Measurements from ENCODE around the gene FCHSD2.
A peak's percentile ranks its signal among the peaks of the same experiment; 100 is the strongest.
"Not testable (repeated sequence)": the region's sequence is repeated elsewhere in the genome, so short reads cannot be mapped to it uniquely, and the experiment has no call there.

Gene FCHSD2

GRCh38 chr11:72808331-72808798 is 333.8 kb downstream of the FCHSD2 start:
- TF ChIP-seq POLR2A (IDR thresholded peaks at IDR 0.05; ENCODE audit: extremely low read depth, insufficient read length) (no peak), CTCF (IDR thresholded peaks at IDR 0.05; ENCODE audit: low read depth, low read length) (no peak), MAX (IDR thresholded peaks at IDR 0.05; ENCODE audit: low read depth, low read length) (no peak), MYC (IDR thresholded peaks at IDR 0.05; ENCODE audit: low read depth, low read length) (no peak)
- DNase-seq (ENCODE audit: low read depth) = no peak
- H3K4me3 ChIP-seq (ENCODE audit: low read depth, low read length) = no peak overlapping the region

GRCh38 chr11:72807792-72808191 is 334.3 kb downstream of the FCHSD2 start:
- no peak for TF ChIP-seq MYC (IDR thresholded peaks at IDR 0.05; ENCODE audit: low read depth, low read length)
- no peak overlapping the region for H3K4me3 ChIP-seq (ENCODE audit: low read depth, low read length)
- DNase-seq (ENCODE audit: low read depth) = peak; percentile 89

- peak; percentile 82 for DNase-seq (ENCODE audit: low read depth)
- H3K4me3 ChIP-seq (ENCODE audit: low read depth, low read length) = no peak overlapping the region
Measured at GRCh38 chr11:72807021-72807693, 335.0 kb downstream of the FCHSD2 start.

GRCh38 chr11:72806378-72806777 is 335.7 kb downstream of the FCHSD2 start:
- not testable (repeated sequence) for DNase-seq (ENCODE audit: low read depth); H3K4me3 ChIP-seq (ENCODE audit: low read depth, low read length)

More at GRCh38 chr11:72807021-72807693, 335.0 kb downstream of the FCHSD2 start:
- no peak for TF ChIP-seq POLR2A (IDR thresholded peaks at IDR 0.05; ENCODE audit: extremely low read depth, insufficient read length)
- no peak for TF ChIP-seq MAX (IDR thresholded peaks at IDR 0.05; ENCODE audit: low read depth, low read length)
- TF ChIP-seq CTCF (IDR thresholded peaks at IDR 0.05; ENCODE audit: low read depth, low read length) = no peak
- TF ChIP-seq MYC (IDR thresholded peaks at IDR 0.05; ENCODE audit: low read depth, low read length) = no peak

GRCh38 chr11:72805216-72805615 is 336.9 kb downstream of the FCHSD2 start:
- peak; percentile 88 for DNase-seq (ENCODE audit: low read depth)
- TF ChIP-seq MYC (IDR thresholded peaks at IDR 0.05; ENCODE audit: low read depth, low read length) (no peak), CTCF (IDR thresholded peaks at IDR 0.05; ENCODE audit: low read depth, low read length) (no peak)
- no peak overlapping the region for H3K4me3 ChIP-seq (ENCODE audit: low read depth, low read length)

- no peak overlapping the region for H3K4me3 ChIP-seq (ENCODE audit: low read depth, low read length)
- no peak for TF ChIP-seq POLR2A (IDR thresholded peaks at IDR 0.05; ENCODE audit: extremely low read depth, insufficient read length)
- no peak for TF ChIP-seq MAX (IDR thresholded peaks at IDR 0.05; ENCODE audit: low read depth, low read length)
- TF ChIP-seq CTCF (IDR thresholded peaks at IDR 0.05; ENCODE audit: low read depth, low read length) = no peak
- no peak for TF ChIP-seq MYC (IDR thresholded peaks at IDR 0.05; ENCODE audit: low read depth, low read length)
- no peak for DNase-seq (ENCODE audit: low read depth)
Measured at GRCh38 chr11:72802822-72803221, 339.3 kb downstream of the FCHSD2 start.

GRCh38 chr11:72799441-72799840 is 342.7 kb downstream of the FCHSD2 start:
- no peak for TF ChIP-seq MYC (IDR thresholded peaks at IDR 0.05; ENCODE audit: low read depth, low read length)
- no peak for TF ChIP-seq CTCF (IDR thresholded peaks at IDR 0.05; ENCODE audit: low read depth, low read length)
- no peak for TF ChIP-seq POLR2A (IDR thresholded peaks at IDR 0.05; ENCODE audit: extremely low read depth, insufficient read length)
- TF ChIP-seq MAX (IDR thresholded peaks at IDR 0.05; ENCODE audit: low read depth, low read length) = no peak
- H3K4me3 ChIP-seq (ENCODE audit: low read depth, low read length) = no peak overlapping the region
- no peak for DNase-seq (ENCODE audit: low read depth)

Data from NB4 (cell line).